Gastroesophageal sphincter (tissue), 4 donors: ENCODE data around the gene CORIN. TPM values are rescaled to one million over a fixed set of nuclear protein-coding genes. Genes with fewer than 3 reads are reported as not detected.

Experiments used
- ATAC-seq: fragments of 150-250 bp; one replicate; pipeline ENCODE4 v1.9.1; 2016; ENCODE audit warnings: mild to moderate bottlenecking, moderate library complexity
- H3K27ac ChIP-seq, 4 donors: fragments of 200-600 bp; sonication (generic) in 3 of 4; 1 replicate in 3 of 4; 2 replicates in 1 of 4; pipeline ENCODE4 v1.5.1; 2016 to 2019
- H3K27me3 ChIP-seq: fragments of 200-600 bp; sonication (generic); one replicate; pipeline ENCODE4 v1.5.1; 2019
- H3K36me3 ChIP-seq, 2 donors: fragments of 200-600 bp; sonication (generic); one replicate each; pipeline ENCODE4 v1.5.1; 2019; ENCODE audit warnings: control low read depth in 1 of 2
- H3K4me1 ChIP-seq, 3 donors: fragments of 200-600 bp; sonication (generic); 1 replicate in 2 of 3; 2 replicates in 1 of 3; pipeline ENCODE4 v1.5.1; 2016 to 2019; ENCODE audit warnings: control low read depth in 2 of 3
- H3K4me3 ChIP-seq, 2 donors: fragments of 200-600 bp; sonication (generic); one replicate each; pipeline ENCODE4 v1.5.1; 2019; ENCODE audit warnings: mild to moderate bottlenecking in 1 of 2, moderate library complexity in 1 of 2
- H3K9me3 ChIP-seq, 3 donors: fragments of 200-600 bp; sonication (generic); one replicate each; pipeline ENCODE4 v1.5.1; 2017 to 2019; ENCODE audit warnings: control low read depth in 2 of 3
- EP300 ChIP-seq: sonication (generic); formaldehyde crosslinking; IDR thresholded peaks from one replicate; pipeline ENCODE4 v1.6.1; 2017; ENCODE audit warnings: antibody characterized with exemption, mild to moderate bottlenecking
- POLR2A ChIP-seq, 2 donors: fragments of 450-650 bp; IDR thresholded peaks; one replicate each; pipeline ENCODE4 v1.6.1; 2017; ENCODE audit warnings: antibody characterized with exemption in 2 of 2, mild to moderate bottlenecking in 2 of 2, moderate library complexity in 1 of 2
- POLR2AphosphoS5 ChIP-seq: sonication (generic); formaldehyde crosslinking; IDR thresholded peaks from one replicate; pipeline ENCODE4 v1.6.1; 2017; ENCODE audit warnings: antibody characterized with exemption
- WGBS, 2 donors: methylation state at CpG; one replicate each; pipeline ENCODE4 v1.1.5; 2018; ENCODE audit warnings: low coverage in 1 of 2; 5-methylcytosine and 5-hydroxymethylcytosine counted together
- total RNA-seq, 4 donors: library from RNA; depleted of rRNA; stranded (reverse); fragments of >200 nt; gene quantifications; one replicate each; pipeline ENCODE4 v1.1.0, GENCODE V29; 2016
- TF ChIP-seq, protein P1 (sequence below), 4 experiments: fragments of 200-600 bp in 2 of 4; fragments of 450-650 bp in 2 of 4; sonication (generic) in 1 of 4; IDR thresholded peaks; one replicate each; pipeline ENCODE4 v1.5.1; 2017 to 2019; ENCODE audit warnings: antibody characterized with exemption in 4 of 4, mild to moderate bottlenecking in 2 of 4, moderate library complexity in 2 of 4

CORIN gene
- total RNA-seq, 4 donors from 2014 or later, result 0.47 to 3.3 (median 2.2) TPM

- WGBS, 2 donors, result 21 to 29% methylated on average over 7 of the region's 7 CpGs
- no peaks in the 10 kb centered on the region for H3K27me3 ChIP-seq
- ATAC-seq, result no peak
- no peak overlapping the region for H3K27ac ChIP-seq
- no peaks in the 10 kb centered on the region for H3K4me1 ChIP-seq
- no peak overlapping the region for H3K4me3 ChIP-seq
- TF ChIP-seq POLR2AphosphoS5 (no peak), POLR2A (IDR thresholded peaks at IDR 0.05) (no peak)
- TF ChIP-seq, protein P1, sequence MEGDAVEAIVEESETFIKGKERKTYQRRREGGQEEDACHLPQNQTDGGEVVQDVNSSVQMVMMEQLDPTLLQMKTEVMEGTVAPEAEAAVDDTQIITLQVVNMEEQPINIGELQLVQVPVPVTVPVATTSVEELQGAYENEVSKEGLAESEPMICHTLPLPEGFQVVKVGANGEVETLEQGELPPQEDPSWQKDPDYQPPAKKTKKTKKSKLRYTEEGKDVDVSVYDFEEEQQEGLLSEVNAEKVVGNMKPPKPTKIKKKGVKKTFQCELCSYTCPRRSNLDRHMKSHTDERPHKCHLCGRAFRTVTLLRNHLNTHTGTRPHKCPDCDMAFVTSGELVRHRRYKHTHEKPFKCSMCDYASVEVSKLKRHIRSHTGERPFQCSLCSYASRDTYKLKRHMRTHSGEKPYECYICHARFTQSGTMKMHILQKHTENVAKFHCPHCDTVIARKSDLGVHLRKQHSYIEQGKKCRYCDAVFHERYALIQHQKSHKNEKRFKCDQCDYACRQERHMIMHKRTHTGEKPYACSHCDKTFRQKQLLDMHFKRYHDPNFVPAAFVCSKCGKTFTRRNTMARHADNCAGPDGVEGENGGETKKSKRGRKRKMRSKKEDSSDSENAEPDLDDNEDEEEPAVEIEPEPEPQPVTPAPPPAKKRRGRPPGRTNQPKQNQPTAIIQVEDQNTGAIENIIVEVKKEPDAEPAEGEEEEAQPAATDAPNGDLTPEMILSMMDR (IDR thresholded peaks at IDR 0.05), result peak in 2 of 4 experiments; percentile 12 to 28
- no peaks in the 10 kb centered on the region for H3K9me3 ChIP-seq
- no peaks in the 10 kb centered on the region for H3K36me3 ChIP-seq
Measured at GRCh38 chr4:47705326-47705981, 132.4 kb downstream of the CORIN start.

GRCh38 chr4:47704693-47705325 lies 133.1 kb downstream of the CORIN start:
- no peak overlapping the region for H3K4me3 ChIP-seq
- no peak overlapping the region for H3K27ac ChIP-seq
- H3K9me3 ChIP-seq, result no peaks in the 10 kb centered on the region
- 57 to 58% methylated on average over 6 to 11 of the region's 11 CpGs for WGBS, 2 donors
- H3K36me3 ChIP-seq, result no peaks in the 10 kb centered on the region
- TF ChIP-seq EP300 (no peak), POLR2AphosphoS5 (no peak), POLR2A (IDR thresholded peaks at IDR 0.05) (no peak)
- TF ChIP-seq, protein P1 (IDR thresholded peaks at IDR 0.05), result peak in 2 of 4 experiments; percentile 12 to 31
- ATAC-seq, result no peak
- H3K4me1 ChIP-seq, result no peaks in the 10 kb centered on the region
- H3K27me3 ChIP-seq, result no peaks in the 10 kb centered on the region

- no peak for ATAC-seq
- Histone ChIP-seq H3K4me3 (no peak overlapping the region), H3K27me3 (no peaks in the 10 kb centered on the region), H3K36me3 (no peaks in the 10 kb centered on the region), H3K27ac (no peak overlapping the region), H3K4me1 (no peaks in the 10 kb centered on the region), H3K9me3 (no peaks in the 10 kb centered on the region)
- TF ChIP-seq EP300 (no peak), POLR2AphosphoS5 (no peak), POLR2A (IDR thresholded peaks at IDR 0.05) (no peak)
- TF ChIP-seq, protein P1 (IDR thresholded peaks at IDR 0.05), result no peak
- WGBS, 2 donors, result 71 to 81% methylated on average over 7 of the region's 7 CpGs
Measured at GRCh38 chr4:47703956-47704355, 133.9 kb downstream of the CORIN start.

DNA sequence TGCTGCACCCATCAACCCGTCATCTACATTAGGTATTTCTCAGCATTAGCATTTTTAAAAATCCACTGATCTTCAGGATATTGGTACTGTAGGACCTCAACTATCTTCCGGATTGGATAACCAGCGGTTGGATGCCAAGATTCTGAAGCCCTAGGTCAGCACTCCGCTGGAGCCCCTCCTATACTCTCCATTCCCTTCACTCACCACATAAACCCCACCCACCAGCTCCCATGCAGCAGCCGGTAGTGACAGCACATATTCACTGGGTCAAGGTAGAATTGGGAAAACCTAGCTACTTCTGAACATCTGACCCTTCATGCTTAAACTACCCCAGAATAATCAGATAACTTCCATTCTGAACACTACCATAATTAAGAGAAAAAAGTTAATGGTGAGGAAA lies 134.9 kb downstream of the CORIN start:
- TF ChIP-seq POLR2A (IDR thresholded peaks at IDR 0.05) (no peak), POLR2AphosphoS5 (no peak), EP300 (no peak)
- TF ChIP-seq, protein P1 (IDR thresholded peaks at IDR 0.05), result no peak
- no peaks in the 10 kb centered on the region for H3K9me3 ChIP-seq
- no peak for ATAC-seq

GRCh38 chr4:47701286-47701685 lies 136.6 kb downstream of the CORIN start:
- H3K27me3 ChIP-seq, result no peaks in the 10 kb centered on the region
- H3K27ac ChIP-seq, result no peak overlapping the region

More for the DNA sequence above, 134.9 kb downstream of the CORIN start:
- Histone ChIP-seq H3K36me3 (no peaks in the 10 kb centered on the region), H3K27me3 (no peaks in the 10 kb centered on the region), H3K4me1 (no peaks in the 10 kb centered on the region), H3K4me3 (no peak overlapping the region), H3K27ac (no peak overlapping the region)
- 75 to 84% methylated on average over 1 to 5 of the region's 5 CpGs for WGBS, 2 donors

More at GRCh38 chr4:47701286-47701685, 136.6 kb downstream of the CORIN start:
- H3K9me3 ChIP-seq, result no peaks in the 10 kb centered on the region
- H3K36me3 ChIP-seq, result no peaks in the 10 kb centered on the region
- H3K4me1 ChIP-seq, result no peaks in the 10 kb centered on the region
- TF ChIP-seq, protein P1 (IDR thresholded peaks at IDR 0.05), result no peak
- no peak for TF ChIP-seq POLR2AphosphoS5
- TF ChIP-seq POLR2A (IDR thresholded peaks at IDR 0.05), result no peak
- TF ChIP-seq EP300, result no peak
- no peak overlapping the region for H3K4me3 ChIP-seq
- no peak for ATAC-seq
